ENCODE results near the gene STX2. TPM values are rescaled to one million over a fixed set of nuclear protein-coding genes. Genes with fewer than 3 reads are reported as not detected.

Gene STX2
- total and polyA plus RNA-seq, 10 donors, result 7.4 to 18.4 (median 12.7) TPM

DNA sequence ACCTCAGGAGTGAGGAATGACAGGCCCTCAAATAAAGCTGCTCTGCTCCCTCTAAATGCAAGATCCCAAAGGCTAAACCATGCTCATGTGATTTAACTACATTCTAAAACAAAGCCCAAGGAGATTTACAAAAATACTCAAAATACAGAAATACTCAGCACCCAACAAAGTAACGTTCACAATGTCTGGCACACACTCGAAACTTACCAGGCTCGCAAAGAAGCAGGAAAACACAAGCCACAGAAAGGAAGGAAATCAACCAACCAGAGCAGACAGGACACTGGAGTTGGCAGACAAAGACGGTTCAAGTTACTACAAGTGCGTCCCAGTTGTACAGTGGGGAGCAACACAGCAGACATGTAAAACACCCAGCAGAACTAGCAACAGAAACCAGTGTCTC lies 33.4 kb downstream of the STX2 start:
- Histone ChIP-seq H3K27me3 (replicated peaks in 1 of 7) (no peaks in the 10 kb centered on the region), H3K27ac (no peak overlapping the region), H3K36me3 (peaks cover 0 to 97% (median 55%) of the 10 kb centered on the region in 6 donors), H3K9me3 (no peaks in the 10 kb centered on the region), H3K4me1 (no peaks in the 10 kb centered on the region), H3K4me3 (no peak overlapping the region)
- DNase-seq, result no peak
- intact Hi-C loops (cut with DNase I; ENCODE audit: low total_unique reads), result no loop called here
- WGBS, 5 donors, result 63 to 80% (median 73%) methylated on average over 5 of the region's 5 CpGs
- no peak for TF ChIP-seq POLR2AphosphoS5 (IDR thresholded peaks at IDR 0.05)

DNA sequence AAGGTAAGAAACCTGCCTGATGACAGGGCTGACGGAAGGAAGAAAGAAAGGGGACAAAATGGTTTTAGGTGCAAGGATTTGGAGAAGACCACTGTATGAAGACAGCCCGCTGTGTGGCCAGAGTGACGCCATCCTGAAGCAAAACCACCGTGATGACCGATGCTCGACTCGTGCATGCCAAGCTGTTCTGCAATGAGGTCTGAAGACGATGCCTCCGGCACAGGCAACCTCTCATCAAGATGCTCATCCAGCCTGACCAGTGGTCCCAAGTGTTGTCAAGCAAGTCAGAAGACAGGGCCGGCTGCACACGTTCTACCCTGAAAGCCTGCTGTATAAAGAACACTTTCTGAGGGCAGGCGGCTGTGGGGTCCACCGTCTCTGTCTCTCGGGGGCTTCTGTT lies 34.8 kb downstream of the STX2 start:
- Histone ChIP-seq H3K4me1 (no peaks in the 10 kb centered on the region), H3K27me3 (replicated peaks in 1 of 7) (no peaks in the 10 kb centered on the region), H3K36me3 (peaks cover 0 to 98% (median 62%) of the 10 kb centered on the region in 6 donors), H3K27ac (no peak overlapping the region), H3K9me3 (no peaks in the 10 kb centered on the region), H3K4me3 (no peak overlapping the region)
- WGBS, 5 donors, result 92 to 97% (median 95%) methylated on average over 14 of the region's 14 CpGs
- no peak for TF ChIP-seq POLR2A (IDR thresholded peaks at IDR 0.05)
- TF ChIP-seq POLR2AphosphoS5 (IDR thresholded peaks at IDR 0.05), result no peak
- TF ChIP-seq, protein P1, sequence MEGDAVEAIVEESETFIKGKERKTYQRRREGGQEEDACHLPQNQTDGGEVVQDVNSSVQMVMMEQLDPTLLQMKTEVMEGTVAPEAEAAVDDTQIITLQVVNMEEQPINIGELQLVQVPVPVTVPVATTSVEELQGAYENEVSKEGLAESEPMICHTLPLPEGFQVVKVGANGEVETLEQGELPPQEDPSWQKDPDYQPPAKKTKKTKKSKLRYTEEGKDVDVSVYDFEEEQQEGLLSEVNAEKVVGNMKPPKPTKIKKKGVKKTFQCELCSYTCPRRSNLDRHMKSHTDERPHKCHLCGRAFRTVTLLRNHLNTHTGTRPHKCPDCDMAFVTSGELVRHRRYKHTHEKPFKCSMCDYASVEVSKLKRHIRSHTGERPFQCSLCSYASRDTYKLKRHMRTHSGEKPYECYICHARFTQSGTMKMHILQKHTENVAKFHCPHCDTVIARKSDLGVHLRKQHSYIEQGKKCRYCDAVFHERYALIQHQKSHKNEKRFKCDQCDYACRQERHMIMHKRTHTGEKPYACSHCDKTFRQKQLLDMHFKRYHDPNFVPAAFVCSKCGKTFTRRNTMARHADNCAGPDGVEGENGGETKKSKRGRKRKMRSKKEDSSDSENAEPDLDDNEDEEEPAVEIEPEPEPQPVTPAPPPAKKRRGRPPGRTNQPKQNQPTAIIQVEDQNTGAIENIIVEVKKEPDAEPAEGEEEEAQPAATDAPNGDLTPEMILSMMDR (IDR thresholded peaks at IDR 0.05 in 8 of 11, conservative IDR thresholded peaks at IDR 0.05 in 3 of 11), result no peak
- DNase-seq, result no peak
- intact Hi-C loops (cut with DNase I; ENCODE audit: low total_unique reads), result no loop called here

DNA sequence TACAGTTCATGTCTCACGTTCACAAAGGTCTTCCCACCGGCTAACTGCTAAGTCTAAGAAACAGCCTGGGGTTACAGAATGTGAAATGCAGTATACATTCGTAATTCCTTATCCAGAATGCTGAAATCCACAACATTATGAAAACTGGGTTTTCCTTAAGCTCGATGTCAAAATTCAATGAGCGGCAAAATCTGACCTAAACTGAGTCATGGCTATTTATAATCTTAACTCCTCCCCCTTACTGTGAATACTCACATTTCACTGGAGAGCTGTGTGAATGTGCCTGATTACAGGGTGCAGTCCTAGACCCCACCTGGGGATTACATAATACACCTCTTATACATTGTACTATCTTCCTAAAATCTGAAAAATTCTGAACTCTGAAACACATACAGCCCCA lies 35.3 kb downstream of the STX2 start:
- no peak overlapping the region for H3K4me3 ChIP-seq
- H3K27me3 ChIP-seq (replicated peaks in 1 of 7), result no peaks in the 10 kb centered on the region
- H3K9me3 ChIP-seq, result no peaks in the 10 kb centered on the region
- 91 to 97% (median 95%) methylated on average over 5 of the region's 5 CpGs for WGBS, 5 donors
- TF ChIP-seq POLR2A (IDR thresholded peaks at IDR 0.05), result no peak
- no peak for TF ChIP-seq POLR2AphosphoS5 (IDR thresholded peaks at IDR 0.05)
- TF ChIP-seq, protein P1 (IDR thresholded peaks at IDR 0.05 in 8 of 11, conservative IDR thresholded peaks at IDR 0.05 in 3 of 11), result no peak
- intact Hi-C loops (cut with DNase I; ENCODE audit: low total_unique reads), result no loop called here
- no peak for DNase-seq
- H3K36me3 ChIP-seq, result peaks cover 0 to 99% (median 64%) of the 10 kb centered on the region in 6 donors
- no peaks in the 10 kb centered on the region for H3K4me1 ChIP-seq
- H3K27ac ChIP-seq, result no peak overlapping the region

DNA sequence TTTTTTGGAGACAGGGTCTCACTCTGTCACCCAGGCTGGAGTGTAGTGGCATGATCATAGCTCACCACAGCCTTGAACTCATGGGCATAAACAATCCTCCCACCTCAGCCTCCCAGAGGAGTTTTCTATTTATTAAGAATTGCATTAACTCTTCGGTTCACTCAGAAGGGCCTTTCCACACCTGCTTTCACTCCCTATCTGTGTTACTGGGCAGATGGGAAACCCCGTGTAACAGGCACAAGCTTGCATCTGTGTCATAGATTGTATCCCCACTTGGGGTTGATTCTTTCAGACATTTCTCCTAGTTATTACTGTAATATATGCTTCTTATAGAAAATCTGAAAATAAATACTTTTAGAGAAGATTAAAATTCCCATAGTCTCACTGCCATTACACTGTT lies 38.7 kb downstream of the STX2 start:
- no peak for DNase-seq
- Histone ChIP-seq H3K9me3 (no peaks in the 10 kb centered on the region), H3K27ac (no peak overlapping the region), H3K4me3 (no peak overlapping the region), H3K36me3 (peaks cover 0 to 99% (median 50%) of the 10 kb centered on the region in 6 donors), H3K27me3 (replicated peaks in 1 of 7) (no peaks in the 10 kb centered on the region), H3K4me1 (no peaks in the 10 kb centered on the region)
- intact Hi-C loops (cut with DNase I; ENCODE audit: low total_unique reads), result no loop called here
- TF ChIP-seq POLR2A (IDR thresholded peaks at IDR 0.05) (no peak), POLR2AphosphoS5 (IDR thresholded peaks at IDR 0.05) (no peak)
- TF ChIP-seq, protein P1 (IDR thresholded peaks at IDR 0.05 in 8 of 11, conservative IDR thresholded peaks at IDR 0.05 in 3 of 11), result no peak
- 65 to 90% (median 87%) methylated on average over 2 of the region's 2 CpGs for WGBS, 5 donors

DNA sequence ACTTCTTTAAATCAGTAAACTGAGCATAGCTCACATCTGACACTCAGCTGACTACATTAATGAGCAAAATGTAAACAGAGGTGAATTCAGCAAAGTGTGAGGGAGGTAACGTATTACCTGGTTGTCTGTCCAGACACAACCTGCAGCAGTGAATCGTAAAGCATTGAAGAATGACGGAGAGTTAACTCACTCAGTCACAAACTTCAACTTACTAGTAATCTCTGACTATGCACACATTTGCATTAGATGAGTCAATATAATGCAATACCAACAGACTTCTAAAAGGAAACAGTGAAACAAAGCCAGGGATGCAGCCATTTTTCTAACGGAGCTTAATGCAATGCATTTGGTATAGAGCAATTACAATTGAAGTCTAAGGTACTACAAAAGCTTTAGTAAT lies 40.0 kb downstream of the STX2 start:
- WGBS, 5 donors, result 90 to 96% (median 94%) methylated on average over 4 of the region's 4 CpGs

More for the DNA sequence above, 40.0 kb downstream of the STX2 start:
- DNase-seq, result no peak
- Histone ChIP-seq H3K27ac (no peak overlapping the region), H3K27me3 (replicated peaks in 1 of 7) (no peaks in the 10 kb centered on the region), H3K36me3 (peaks cover 0 to 99% (median 40%) of the 10 kb centered on the region in 6 donors), H3K9me3 (no peaks in the 10 kb centered on the region), H3K4me1 (no peaks in the 10 kb centered on the region), H3K4me3 (no peak overlapping the region)
- intact Hi-C loops (cut with DNase I; ENCODE audit: low total_unique reads), result no loop called here
- TF ChIP-seq, protein P1 (IDR thresholded peaks at IDR 0.05 in 8 of 11, conservative IDR thresholded peaks at IDR 0.05 in 3 of 11), result no peak
- TF ChIP-seq POLR2A (IDR thresholded peaks at IDR 0.05) (no peak), POLR2AphosphoS5 (IDR thresholded peaks at IDR 0.05) (no peak)

All from spleen (tissue), 11 donors.